Prostate gland (tissue), 2 donors: Measurements from ENCODE around the gene RPRD1B. TPM values are rescaled to one million over a fixed set of nuclear protein-coding genes. Genes with fewer than 3 reads are reported as not detected.

ENCODE experiments used
- DNase-seq: peaks from one replicate; pipeline ENCODE4 v3.0.0-alpha.2; 2019; ENCODE audit warnings: low spot score
- H3K27ac ChIP-seq, 2 donors: fragments of 200-600 bp; sonication (generic); 2 replicates each; pipeline ENCODE4 v1.5.1; 2017 to 2019
- H3K27me3 ChIP-seq: fragments of 200-600 bp; sonication (generic); replicated peaks from 2 replicates; pipeline ENCODE4 v1.5.1; 2019; ENCODE audit not compliant: insufficient read depth
- H3K36me3 ChIP-seq, 2 donors: fragments of 200-600 bp; sonication (generic); 1 replicate in 1 of 2; 2 replicates in 1 of 2; pipeline versions ENCODE4 v1.5.1 to v1.8.1; 2017 to 2019
- H3K4me1 ChIP-seq: fragments of 200-600 bp; sonication (generic); replicated peaks from 2 replicates; pipeline ENCODE4 v1.5.1; 2019
- H3K4me3 ChIP-seq, 2 donors: fragments of 200-600 bp; sonication (generic); 2 replicates each; pipeline ENCODE4 v1.5.1; 2017 to 2019
- H3K9me3 ChIP-seq: fragments of 200-600 bp; sonication (generic); 2 replicates; pipeline ENCODE4 v1.5.1; 2017
- CTCF ChIP-seq, 4 experiments: fragments of 200-600 bp in 2 of 4; fragments of 450-650 bp in 2 of 4; sonication (generic) in 2 of 4; IDR thresholded peaks; 1 replicate in 3 of 4; 2 replicates in 1 of 4; pipeline ENCODE4 v1.5.1; 2016 to 2019; ENCODE audit warnings: antibody characterized with exemption in 4 of 4, mild to moderate bottlenecking in 2 of 4, moderate library complexity in 2 of 4
- POLR2A ChIP-seq: fragments of 450-650 bp; IDR thresholded peaks from one replicate; pipeline ENCODE4 v1.6.1; 2016; ENCODE audit warnings: antibody characterized with exemption, mild to moderate bottlenecking
- POLR2AphosphoS5 ChIP-seq: sonication (generic); formaldehyde crosslinking; IDR thresholded peaks from one replicate; pipeline ENCODE4 v1.6.1; 2017; ENCODE audit warnings: antibody characterized with exemption
- WGBS: methylation state at CpG from one replicate; pipeline ENCODE4 v1.1.5; 2018; 5-methylcytosine and 5-hydroxymethylcytosine counted together
- intact Hi-C: fragments of 100-400 bp; cut with DNase I; formaldehyde crosslinking; loops from one replicate; pipeline ENCODE4 v1.14.2; 2022
- total RNA-seq, 2 donors: library from RNA; depleted of rRNA; stranded (reverse); fragments of >200 nt; gene quantifications; one replicate each; pipeline ENCODE4 v1.1.0, GENCODE V29; 2016

Gene RPRD1B
- total RNA-seq, 2 donors from 2014 or later, result 21.9 to 27.5 TPM

GRCh38 chr20:38057351-38057972 lies 23.9 kb downstream of the RPRD1B start:
- 29% methylated on average over 7 of the region's 7 CpGs for WGBS
- Histone ChIP-seq H3K9me3 (no peaks in the 10 kb centered on the region), H3K4me1 (no peaks in the 10 kb centered on the region), H3K36me3 (no peaks in the 10 kb centered on the region), H3K4me3 (no peak overlapping the region), H3K27ac (no peak overlapping the region), H3K27me3 (no peaks in the 10 kb centered on the region)
- peak; percentile 82 for DNase-seq
- peak; percentile 84 to 92 (median 86) for TF ChIP-seq CTCF (IDR thresholded peaks at IDR 0.05)
- peak; percentile 18 for TF ChIP-seq POLR2AphosphoS5
- TF ChIP-seq POLR2A, result no peak
- intact Hi-C loops, result loop anchor here (1.0 to 10.0 kb wide), 3 partner anchors 108 to 267 kb away; partner anchors contain the start of gene TGM2

- Histone ChIP-seq H3K27ac (no peak overlapping the region), H3K27me3 (no peaks in the 10 kb centered on the region), H3K4me3 (no peak overlapping the region), H3K36me3 (no peaks in the 10 kb centered on the region), H3K9me3 (no peaks in the 10 kb centered on the region), H3K4me1 (no peaks in the 10 kb centered on the region)
- TF ChIP-seq POLR2AphosphoS5 (peak; percentile 81), CTCF (IDR thresholded peaks at IDR 0.05) (no peak)
- WGBS, result 41% methylated on average over 5 of the region's 5 CpGs
- peak; percentile 45 for DNase-seq
- intact Hi-C loops, result loop anchor here (10.0 kb wide), 1 partner anchor 265 kb away; no protein-coding TSS in a partner anchor
Observed at GRCh38 chr20:38059832-38060231, 26.3 kb downstream of the RPRD1B start.

GRCh38 chr20:38060536-38060935 lies 27.0 kb downstream of the RPRD1B start:
- no peak for TF ChIP-seq POLR2AphosphoS5
- no peak for TF ChIP-seq CTCF (IDR thresholded peaks at IDR 0.05)
- TF ChIP-seq POLR2A, result no peak
- no peak for DNase-seq
- H3K27ac ChIP-seq, result peak overlapping the region in 1 of 2 donors; percentile 25
- no peaks in the 10 kb centered on the region for H3K36me3 ChIP-seq
- H3K9me3 ChIP-seq, result no peaks in the 10 kb centered on the region
- intact Hi-C loops, result no loop called here
- no peaks in the 10 kb centered on the region for H3K4me1 ChIP-seq
- no peaks in the 10 kb centered on the region for H3K27me3 ChIP-seq
- WGBS, result 85% methylated on average over 5 of the region's 5 CpGs
- H3K4me3 ChIP-seq, result no peak overlapping the region

GRCh38 chr20:38061109-38061508 lies 27.6 kb downstream of the RPRD1B start:
- no peak for TF ChIP-seq CTCF (IDR thresholded peaks at IDR 0.05)
- TF ChIP-seq POLR2A, result no peak
- peak; percentile 58 for TF ChIP-seq POLR2AphosphoS5
- H3K27me3 ChIP-seq, result no peaks in the 10 kb centered on the region
- no peak for DNase-seq
- H3K36me3 ChIP-seq, result no peaks in the 10 kb centered on the region
- intact Hi-C loops, result no loop called here
- H3K27ac ChIP-seq, result peak overlapping the region in 1 of 2 donors; percentile 25
- WGBS, result 33% methylated on average over 4 of the region's 4 CpGs
- H3K9me3 ChIP-seq, result no peaks in the 10 kb centered on the region
- no peak overlapping the region for H3K4me3 ChIP-seq
- H3K4me1 ChIP-seq, result peaks cover 2% of the 10 kb centered on the region

- intact Hi-C loops, result no loop called here
- Histone ChIP-seq H3K27ac (no peak overlapping the region), H3K4me3 (no peak overlapping the region), H3K27me3 (no peaks in the 10 kb centered on the region), H3K9me3 (no peaks in the 10 kb centered on the region), H3K36me3 (no peaks in the 10 kb centered on the region), H3K4me1 (peaks cover 5% of the 10 kb centered on the region)
- WGBS, result 56% methylated on average over 5 of the region's 5 CpGs
- no peak for DNase-seq
- TF ChIP-seq CTCF (IDR thresholded peaks at IDR 0.05) (no peak), POLR2A (no peak), POLR2AphosphoS5 (no peak)
Observed at GRCh38 chr20:38062890-38063289, 29.3 kb downstream of the RPRD1B start.
